ENCODE data around the gene CDKAL1. TPM values are rescaled to one million over a fixed set of nuclear protein-coding genes. Genes with fewer than 3 reads are reported as not detected.

The CDKAL1 gene
- total and polyA plus RNA-seq, 2 donors from 2014 or later, result 4.6 to 20.2 TPM

DNA sequence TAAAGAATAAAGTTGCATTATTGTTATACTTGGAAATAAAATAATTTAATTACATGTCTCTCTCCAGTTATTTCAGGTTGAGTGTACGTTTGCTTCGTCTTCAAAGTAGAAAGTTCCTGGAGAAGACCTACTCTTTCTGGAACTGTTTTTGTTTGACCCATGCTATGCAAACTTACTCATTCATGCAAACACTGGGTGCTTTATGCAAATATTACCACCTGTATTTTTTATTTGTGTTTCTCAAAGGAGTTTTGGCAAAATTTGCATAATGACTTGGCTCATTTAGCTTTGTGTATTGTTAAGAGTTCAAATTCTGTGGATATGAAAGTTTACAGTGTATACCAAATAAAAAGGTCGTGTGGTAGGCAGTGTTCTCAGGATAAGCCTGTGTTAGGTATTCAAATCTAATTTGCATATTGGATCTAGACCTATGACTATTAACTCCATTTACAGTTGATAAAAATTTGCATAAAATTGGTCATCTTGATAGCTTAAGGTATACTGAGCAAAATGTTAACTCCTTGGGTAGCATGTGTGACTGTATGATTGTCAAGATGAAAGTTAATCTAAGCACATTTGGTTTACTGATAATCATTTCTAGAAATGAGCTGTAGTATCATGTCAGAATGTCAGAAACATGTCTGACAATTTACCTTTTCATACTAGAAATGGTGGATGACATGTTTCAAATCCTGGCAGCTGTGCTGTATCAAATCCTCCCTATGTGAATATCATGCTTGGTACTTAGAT, 65.2 kb downstream of the CDKAL1 start:
- H3K4me1 ChIP-seq (ENCODE audit: control insufficient read depth in 2 of 3, insufficient read depth in 2 of 3, low read depth in 1 of 3, low read length in 3 of 3), result no peaks in the 10 kb centered on the region
- intact Hi-C loops (cut with DNase I), result no loop called here
- H3K27ac ChIP-seq (ENCODE audit: low read depth in 2 of 2, low read length in 2 of 2), result no peak overlapping the region
- no peak overlapping the region for H3K9ac ChIP-seq (ENCODE audit: low read length in 3 of 3)
- DNase-seq (no peak), FAIRE-seq (no peak)
- TF ChIP-seq, protein P1, sequence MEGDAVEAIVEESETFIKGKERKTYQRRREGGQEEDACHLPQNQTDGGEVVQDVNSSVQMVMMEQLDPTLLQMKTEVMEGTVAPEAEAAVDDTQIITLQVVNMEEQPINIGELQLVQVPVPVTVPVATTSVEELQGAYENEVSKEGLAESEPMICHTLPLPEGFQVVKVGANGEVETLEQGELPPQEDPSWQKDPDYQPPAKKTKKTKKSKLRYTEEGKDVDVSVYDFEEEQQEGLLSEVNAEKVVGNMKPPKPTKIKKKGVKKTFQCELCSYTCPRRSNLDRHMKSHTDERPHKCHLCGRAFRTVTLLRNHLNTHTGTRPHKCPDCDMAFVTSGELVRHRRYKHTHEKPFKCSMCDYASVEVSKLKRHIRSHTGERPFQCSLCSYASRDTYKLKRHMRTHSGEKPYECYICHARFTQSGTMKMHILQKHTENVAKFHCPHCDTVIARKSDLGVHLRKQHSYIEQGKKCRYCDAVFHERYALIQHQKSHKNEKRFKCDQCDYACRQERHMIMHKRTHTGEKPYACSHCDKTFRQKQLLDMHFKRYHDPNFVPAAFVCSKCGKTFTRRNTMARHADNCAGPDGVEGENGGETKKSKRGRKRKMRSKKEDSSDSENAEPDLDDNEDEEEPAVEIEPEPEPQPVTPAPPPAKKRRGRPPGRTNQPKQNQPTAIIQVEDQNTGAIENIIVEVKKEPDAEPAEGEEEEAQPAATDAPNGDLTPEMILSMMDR (IDR thresholded peaks at IDR 0.05; ENCODE audit: borderline replicate concordance, extremely low read depth, insufficient read depth), result no peak
- no peaks in the 10 kb centered on the region for H3K36me3 ChIP-seq (ENCODE audit: control insufficient read depth in 2 of 3, insufficient read depth in 3 of 3, low read length in 3 of 3)
- no peaks in the 10 kb centered on the region for H3K9me3 ChIP-seq (ENCODE audit: control insufficient read depth in 2 of 3, insufficient read depth in 1 of 3, low read length in 3 of 3)
- H3K4me3 ChIP-seq (ENCODE audit: low read length in 3 of 3), result no peak overlapping the region
- H3K27me3 ChIP-seq (ENCODE audit: control insufficient read depth, insufficient read depth, low read length), result no peaks in the 10 kb centered on the region

DNA sequence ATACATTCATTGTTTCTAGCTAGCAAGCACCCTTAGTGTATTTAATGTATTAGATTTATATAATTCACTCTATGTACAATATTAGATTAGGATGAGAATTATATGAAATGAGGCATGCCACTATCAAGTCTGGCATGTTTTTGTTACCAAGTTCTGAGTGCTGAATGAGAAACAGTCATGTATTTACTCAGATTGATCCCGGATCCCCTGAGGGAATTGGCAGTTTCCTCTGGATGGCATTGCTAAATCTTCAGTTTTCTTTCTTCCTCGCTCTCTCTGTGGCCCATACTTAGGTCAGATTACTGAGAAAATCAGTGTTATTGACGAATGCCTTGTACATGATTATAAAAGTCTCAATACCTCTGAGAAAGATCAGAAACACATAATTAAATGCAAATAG, 66.6 kb downstream of the CDKAL1 start:
- Histone ChIP-seq H3K4me3 (ENCODE audit: low read length in 3 of 3) (no peak overlapping the region), H3K36me3 (ENCODE audit: control insufficient read depth in 2 of 3, insufficient read depth in 3 of 3, low read length in 3 of 3) (no peaks in the 10 kb centered on the region), H3K4me1 (ENCODE audit: control insufficient read depth in 2 of 3, insufficient read depth in 2 of 3, low read depth in 1 of 3, low read length in 3 of 3) (peaks cover 0 to 2% (median 0%) of the 10 kb centered on the region in 3 donors), H3K9ac (ENCODE audit: low read length in 3 of 3) (no peak overlapping the region), H3K9me3 (ENCODE audit: control insufficient read depth in 2 of 3, insufficient read depth in 1 of 3, low read length in 3 of 3) (no peaks in the 10 kb centered on the region), H3K27ac (ENCODE audit: low read depth in 2 of 2, low read length in 2 of 2) (no peak overlapping the region), H3K27me3 (ENCODE audit: control insufficient read depth, insufficient read depth, low read length) (no peaks in the 10 kb centered on the region)
- no peak for FAIRE-seq
- intact Hi-C loops (cut with DNase I), result no loop called here
- DNase-seq, result no peak
- TF ChIP-seq, protein P1 (IDR thresholded peaks at IDR 0.05; ENCODE audit: borderline replicate concordance, extremely low read depth, insufficient read depth), result no peak

DNA sequence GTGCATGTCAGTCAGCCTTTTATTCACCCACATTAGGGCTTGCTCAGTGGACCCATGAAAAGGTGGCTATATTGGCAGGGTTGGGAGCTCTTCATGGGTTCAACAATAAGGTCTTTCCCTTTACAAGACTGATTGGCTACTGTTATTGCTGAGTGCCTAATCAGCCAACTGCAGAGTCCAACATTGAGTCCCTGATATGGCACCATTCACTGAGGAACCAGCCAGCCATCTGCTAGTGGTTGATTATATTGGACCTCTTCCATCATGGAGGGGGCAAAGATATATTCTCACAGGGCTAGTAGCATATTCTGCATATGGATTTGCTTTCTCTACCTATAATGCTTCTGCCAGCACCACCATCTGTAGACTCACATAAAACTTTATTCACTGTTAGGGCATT, 69.9 kb downstream of the CDKAL1 start:
- DNase-seq, result no peak
- Histone ChIP-seq H3K27ac (ENCODE audit: low read depth in 2 of 2, low read length in 2 of 2) (no peak overlapping the region), H3K36me3 (ENCODE audit: control insufficient read depth in 2 of 3, insufficient read depth in 3 of 3, low read length in 3 of 3) (no peaks in the 10 kb centered on the region), H3K27me3 (ENCODE audit: control insufficient read depth, insufficient read depth, low read length) (no peaks in the 10 kb centered on the region), H3K9ac (ENCODE audit: low read length in 3 of 3) (no peak overlapping the region), H3K4me3 (ENCODE audit: low read length in 3 of 3) (no peak overlapping the region), H3K4me1 (ENCODE audit: control insufficient read depth in 2 of 3, insufficient read depth in 2 of 3, low read depth in 1 of 3, low read length in 3 of 3) (peaks cover 0 to 3% (median 0%) of the 10 kb centered on the region in 3 donors), H3K9me3 (ENCODE audit: control insufficient read depth in 2 of 3, insufficient read depth in 1 of 3, low read length in 3 of 3) (no peaks in the 10 kb centered on the region)
- intact Hi-C loops (cut with DNase I), result no loop called here
- TF ChIP-seq, protein P1 (IDR thresholded peaks at IDR 0.05; ENCODE audit: borderline replicate concordance, extremely low read depth, insufficient read depth), result no peak
- no peak for FAIRE-seq

Measured in kidney (tissue), 14 donors.